ENCODE data around the gene ACADVL.
"Not testable (repeated sequence)": the region's sequence is repeated elsewhere in the genome, so short reads cannot be mapped to it uniquely, and the experiment has no call there.

The ACADVL gene

DNA sequence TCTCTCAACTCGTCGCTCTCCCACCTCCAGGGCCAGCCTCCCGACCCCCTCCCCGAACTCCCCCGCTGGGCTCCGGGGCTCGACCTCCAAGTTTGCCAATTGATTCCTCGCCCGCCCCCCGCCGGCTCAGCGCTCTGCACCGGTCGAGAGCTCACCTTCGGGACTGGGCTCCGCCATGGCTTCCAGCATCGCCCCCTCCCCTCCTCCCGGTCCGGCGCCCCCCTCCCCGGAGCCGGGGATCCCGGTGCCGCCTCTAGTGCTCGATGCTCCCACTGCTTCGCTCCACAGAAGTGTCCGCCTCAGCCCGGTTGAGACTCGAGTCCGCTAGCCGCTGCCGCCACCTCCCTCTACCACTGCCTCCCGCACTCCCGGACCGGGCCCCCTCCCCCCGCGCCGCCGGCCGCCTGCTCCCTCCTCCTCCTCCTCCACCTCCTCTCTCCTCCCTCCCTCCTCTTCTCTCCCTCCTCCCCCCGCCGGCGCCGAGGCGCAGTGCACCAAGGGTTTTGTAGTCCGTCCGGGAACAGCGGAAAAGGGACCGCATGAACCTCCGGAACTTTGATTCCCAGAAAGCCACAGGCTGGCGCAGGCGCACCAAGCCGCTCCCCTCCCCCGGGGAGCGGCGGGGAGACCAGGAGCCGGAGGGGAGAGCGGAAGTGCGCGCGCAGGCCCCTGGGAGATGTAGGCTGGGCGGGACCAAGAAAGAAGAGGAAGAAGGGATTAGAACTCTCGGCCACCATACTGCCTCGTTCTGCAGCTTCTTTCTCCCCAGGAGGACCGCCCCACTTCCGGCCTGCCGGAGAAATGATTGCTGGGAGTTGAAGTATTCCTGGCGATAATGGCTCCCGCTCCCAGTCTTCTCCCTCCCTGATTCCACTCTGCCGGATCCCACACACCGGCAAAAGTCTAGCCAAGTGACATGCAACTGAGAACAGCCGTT, 19.6 kb downstream of the ACADVL start, which contains the start of gene PHF23:
PHF23 (minus strand) TSS at position 367 of the 937 bp plus-strand sequence; CDS start at position 189, 178 bp downstream.
- no peaks in the 10 kb centered on the region for H3K9me3 ChIP-seq (ENCODE audit: low read depth, low read length)
- peak within 1 kb of the TSS; percentile 95 for H3K4me3 ChIP-seq
- H3K27ac ChIP-seq, result peak within 1 kb of the TSS; percentile 95
- H3K9ac ChIP-seq (ENCODE audit: insufficient read length), result peak within 1 kb of the TSS; percentile 95
- H3K36me3 ChIP-seq (ENCODE audit: insufficient read depth, low read length), result peaks cover 49% of the 10 kb centered on the region
- peak; percentile 82 for DNase-seq (ENCODE audit: low read depth, low spot score)
- TF ChIP-seq POLR2AphosphoS5 (IDR thresholded peaks at IDR 0.05; ENCODE audit: borderline replicate concordance, low read depth, low read length) (peak; percentile 47; the same call in 1 of the 2 replicates), FOXP2 (optimal IDR thresholded peaks at IDR 0.05; ENCODE audit: control extremely low read depth, extremely low read length, insufficient read depth) (no peak)

DNA sequence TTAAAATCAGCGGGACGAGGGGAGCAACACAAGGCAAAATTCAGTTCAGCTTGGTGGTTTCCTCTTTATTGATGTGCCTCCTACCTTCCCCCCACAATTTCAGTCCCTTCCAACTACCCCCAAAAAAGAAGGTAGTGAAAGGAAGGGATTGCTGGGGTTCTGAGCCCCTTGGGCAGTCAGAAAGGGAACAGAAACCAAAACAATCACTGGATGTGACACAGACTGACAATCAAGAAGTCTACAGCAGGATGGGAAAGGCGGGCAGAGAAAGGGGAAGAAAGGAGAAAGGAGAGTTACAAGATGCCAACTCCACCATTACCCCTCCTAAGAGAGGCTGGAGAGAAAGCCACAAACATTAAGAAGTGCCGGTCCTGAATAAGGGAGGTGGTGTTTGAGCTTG, 20.6 kb downstream of the ACADVL start:
- Histone ChIP-seq H3K9ac (ENCODE audit: insufficient read length) (peak overlapping the region; percentile 75), H3K4me3 (peak overlapping the region; percentile 83)

DNA sequence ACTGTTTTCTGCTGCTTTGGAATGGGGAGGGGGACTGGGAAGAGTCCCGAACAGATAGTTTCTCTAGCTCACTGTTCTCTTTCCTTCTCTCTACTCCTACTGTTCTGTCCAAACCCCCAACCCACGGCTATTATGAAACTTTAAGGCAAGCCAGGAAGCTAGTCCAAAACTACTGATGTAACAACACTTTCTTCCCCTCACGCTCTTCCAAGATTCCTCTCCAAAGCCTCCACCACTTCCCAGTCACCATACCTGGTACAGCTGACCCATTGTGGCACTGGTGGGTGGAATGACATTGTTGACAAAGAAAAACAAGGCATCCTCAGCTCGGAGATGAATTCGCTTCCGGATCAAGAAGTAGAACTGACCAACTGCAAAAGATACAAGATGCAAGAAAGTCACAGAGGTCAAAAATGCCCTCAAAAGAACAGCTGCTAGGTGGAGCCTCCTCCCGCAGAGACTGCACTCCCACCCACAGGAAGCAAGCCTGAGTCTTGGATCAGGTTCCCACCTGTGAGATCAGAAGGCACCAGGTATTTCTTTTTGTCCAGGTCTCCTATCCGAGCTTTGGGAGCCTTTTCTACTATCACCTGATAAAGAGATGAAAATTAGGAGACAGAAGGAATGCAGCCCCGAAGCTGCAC, 21.5 kb downstream of the ACADVL start:
- H3K9me3 ChIP-seq (ENCODE audit: low read depth, low read length), result no peaks in the 10 kb centered on the region
- peaks cover 44% of the 10 kb centered on the region for H3K36me3 ChIP-seq (ENCODE audit: insufficient read depth, low read length)
- no peak for DNase-seq (ENCODE audit: low read depth, low spot score)
- TF ChIP-seq POLR2AphosphoS5 (IDR thresholded peaks at IDR 0.05; ENCODE audit: borderline replicate concordance, low read depth, low read length) (no peak), EZH2 (IDR thresholded peaks at IDR 0.05) (no peak), FOXP2 (optimal IDR thresholded peaks at IDR 0.05; ENCODE audit: control extremely low read depth, extremely low read length, insufficient read depth) (no peak)
- peak overlapping the region; percentile 83 for H3K4me3 ChIP-seq
- peak overlapping the region; percentile 44; the same call in 1 of the 2 replicates for H3K27ac ChIP-seq
- H3K9ac ChIP-seq (ENCODE audit: insufficient read length), result peak overlapping the region; percentile 96

More for the DNA sequence above, 20.6 kb downstream of the ACADVL start:
- DNase-seq (ENCODE audit: low read depth, low spot score), result no peak
- TF ChIP-seq POLR2AphosphoS5 (IDR thresholded peaks at IDR 0.05; ENCODE audit: borderline replicate concordance, low read depth, low read length) (no peak), FOXP2 (optimal IDR thresholded peaks at IDR 0.05; ENCODE audit: control extremely low read depth, extremely low read length, insufficient read depth) (no peak), EZH2 (IDR thresholded peaks at IDR 0.05) (no peak)
- Histone ChIP-seq H3K9me3 (ENCODE audit: low read depth, low read length) (no peaks in the 10 kb centered on the region), H3K36me3 (ENCODE audit: insufficient read depth, low read length) (peaks cover 46% of the 10 kb centered on the region), H3K27ac (peak overlapping the region; percentile 71)

DNA sequence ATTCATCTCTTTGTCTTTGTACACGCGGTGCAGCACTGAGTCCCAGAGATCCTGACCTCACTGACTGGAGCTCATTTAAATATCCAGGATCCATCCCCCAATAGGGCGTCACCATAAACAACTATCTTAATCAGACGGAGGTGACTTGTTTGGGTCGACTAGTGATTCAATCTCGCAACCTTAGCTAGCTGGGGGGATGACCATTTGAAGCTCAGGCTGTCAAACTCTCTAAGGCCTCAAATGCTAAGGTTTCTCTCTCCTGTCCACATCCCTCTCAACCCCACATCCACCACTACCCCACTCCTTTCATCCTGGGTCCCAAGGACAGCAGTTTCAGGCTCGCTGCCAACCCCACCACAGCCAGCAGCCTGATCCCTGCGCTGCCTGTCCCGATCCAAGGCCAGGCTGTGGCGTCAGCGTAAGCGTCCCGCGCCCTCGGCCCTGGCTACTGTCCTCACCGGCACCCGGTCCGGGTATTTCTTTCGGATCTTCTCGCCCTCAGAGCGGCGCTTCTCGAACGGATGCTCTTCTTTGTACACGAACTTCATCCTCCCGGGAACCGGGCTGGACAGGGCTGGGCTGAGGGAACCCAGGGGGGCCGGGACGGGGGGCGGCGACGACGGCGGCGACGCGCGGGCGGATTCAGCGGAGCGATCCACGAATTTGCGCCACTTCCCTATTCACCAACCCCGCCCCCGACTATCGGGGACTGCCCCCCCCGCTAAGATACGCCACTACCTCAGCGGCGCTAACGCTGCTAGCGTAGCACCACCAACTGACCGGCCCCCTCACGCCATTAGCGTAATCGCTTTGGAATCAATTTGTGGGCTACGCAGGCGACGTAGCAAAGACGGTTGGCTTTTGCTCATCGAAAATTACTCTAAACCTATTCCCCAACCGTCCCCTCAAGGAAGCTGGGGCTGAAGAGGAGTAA, 22.3 kb downstream of the ACADVL start, which contains the start of gene GABARAP:
GABARAP (minus strand) TSS at position 667 of the 934 bp plus-strand sequence; CDS start at position 548, 119 bp downstream.
- H3K9ac ChIP-seq (ENCODE audit: insufficient read length), result peak within 1 kb of the TSS; percentile 96
- peak within 1 kb of the TSS; percentile 96 for H3K27ac ChIP-seq
- no peak for DNase-seq (ENCODE audit: low read depth, low spot score)
- H3K4me3 ChIP-seq, result peak within 1 kb of the TSS; percentile 83
- no peak for TF ChIP-seq FOXP2 (optimal IDR thresholded peaks at IDR 0.05; ENCODE audit: control extremely low read depth, extremely low read length, insufficient read depth)
- no peak for TF ChIP-seq POLR2AphosphoS5 (IDR thresholded peaks at IDR 0.05; ENCODE audit: borderline replicate concordance, low read depth, low read length)
- no peak for TF ChIP-seq EZH2 (IDR thresholded peaks at IDR 0.05)
- H3K9me3 ChIP-seq (ENCODE audit: low read depth, low read length), result no peaks in the 10 kb centered on the region
- H3K36me3 ChIP-seq (ENCODE audit: insufficient read depth, low read length), result peaks cover 44% of the 10 kb centered on the region

DNA sequence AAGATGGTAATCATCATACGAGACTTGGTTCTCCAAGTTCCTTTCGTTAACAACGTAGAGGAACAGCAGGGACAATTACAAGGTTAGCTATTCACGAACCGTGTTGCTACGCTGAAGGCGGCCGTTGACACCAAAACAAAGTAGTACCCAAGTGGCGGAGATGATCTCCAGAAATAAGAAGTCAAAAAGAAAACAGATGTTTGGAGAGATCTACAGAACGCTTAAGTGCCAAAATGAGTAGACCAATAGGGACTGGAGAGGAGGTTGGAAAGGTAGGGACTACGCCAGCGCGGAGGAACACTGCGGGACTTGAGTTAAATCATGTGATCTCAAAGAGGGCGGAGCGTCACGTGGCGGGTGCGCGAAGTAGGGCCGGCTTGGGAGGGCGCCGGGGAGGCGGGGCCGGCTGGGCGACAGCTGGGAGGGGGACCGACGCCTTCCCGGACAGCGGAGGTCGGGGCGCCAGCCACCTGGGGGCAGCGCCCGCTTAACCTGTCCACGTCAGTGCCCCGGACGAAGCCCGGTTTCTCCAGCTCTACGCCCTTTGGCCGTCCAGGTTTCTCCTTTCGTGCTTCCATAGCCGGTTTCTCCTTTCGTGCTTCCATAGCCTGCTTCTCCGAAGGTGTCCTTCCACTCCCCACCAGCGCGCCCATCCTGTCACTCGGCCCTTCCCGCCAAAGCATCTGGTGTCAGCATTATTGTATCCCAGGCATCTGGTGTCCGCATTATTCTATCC, 23.1 kb downstream of the ACADVL start:
- DNase-seq (ENCODE audit: low read depth, low spot score), result peak; percentile 82
- H3K9me3 ChIP-seq (ENCODE audit: low read depth, low read length), result no peaks in the 10 kb centered on the region
- peak overlapping the region; percentile 83 for H3K4me3 ChIP-seq
- peak overlapping the region; percentile 96 for H3K9ac ChIP-seq (ENCODE audit: insufficient read length)
- peaks cover 41% of the 10 kb centered on the region for H3K36me3 ChIP-seq (ENCODE audit: insufficient read depth, low read length)
- no peak for TF ChIP-seq EZH2 (IDR thresholded peaks at IDR 0.05)
- peak; percentile 80 for TF ChIP-seq POLR2AphosphoS5 (IDR thresholded peaks at IDR 0.05; ENCODE audit: borderline replicate concordance, low read depth, low read length)
- TF ChIP-seq FOXP2 (optimal IDR thresholded peaks at IDR 0.05; ENCODE audit: control extremely low read depth, extremely low read length, insufficient read depth), result no peak
- peak overlapping the region; percentile 96 for H3K27ac ChIP-seq

DNA sequence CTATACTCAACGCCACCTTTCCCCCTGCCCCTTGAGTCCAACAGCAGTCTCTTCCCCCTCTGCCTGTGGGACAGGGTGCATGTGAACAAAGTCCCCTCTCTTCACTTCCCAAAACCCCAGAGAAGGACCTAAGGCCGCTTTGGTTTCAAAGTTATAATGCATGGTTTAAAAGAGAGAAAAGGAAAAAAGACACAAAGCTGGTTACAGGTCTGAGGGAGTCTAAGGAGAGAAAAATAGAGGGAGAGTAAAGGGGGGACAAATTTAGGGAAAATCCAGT, 23.7 kb downstream of the ACADVL start:
- H3K9ac ChIP-seq (ENCODE audit: insufficient read length), result peak overlapping the region; percentile 96

DNA sequence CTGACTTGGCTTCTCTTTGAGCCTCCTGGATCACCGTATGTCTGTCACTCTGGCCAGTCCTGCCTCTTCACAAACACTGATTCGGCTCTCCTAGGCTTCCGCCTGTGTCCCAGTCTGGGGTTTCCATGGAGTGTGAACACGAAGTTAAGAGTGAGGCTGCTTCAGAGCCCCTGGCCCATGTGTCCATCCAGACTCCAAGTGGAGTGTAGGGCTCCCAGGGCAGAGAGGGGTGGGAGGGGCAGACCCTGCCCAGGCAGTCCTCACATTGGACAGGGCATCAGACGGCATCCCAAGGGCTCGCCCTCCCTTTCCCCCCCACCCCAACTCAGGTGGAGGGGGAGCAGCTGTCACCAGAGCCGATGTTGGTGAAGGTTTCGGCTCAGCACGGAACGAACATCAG, 24.1 kb downstream of the ACADVL start:
- peaks cover 41% of the 10 kb centered on the region for H3K36me3 ChIP-seq (ENCODE audit: insufficient read depth, low read length)
- H3K9ac ChIP-seq (ENCODE audit: insufficient read length); DNase-seq (ENCODE audit: low read depth, low spot score); H3K4me3 ChIP-seq; H3K9me3 ChIP-seq (ENCODE audit: low read depth, low read length); H3K27ac ChIP-seq: not testable (repeated sequence)

More for the DNA sequence above, 23.7 kb downstream of the ACADVL start:
- peaks cover 41% of the 10 kb centered on the region for H3K36me3 ChIP-seq (ENCODE audit: insufficient read depth, low read length)
- peak overlapping the region; percentile 83 for H3K4me3 ChIP-seq
- TF ChIP-seq POLR2AphosphoS5 (IDR thresholded peaks at IDR 0.05; ENCODE audit: borderline replicate concordance, low read depth, low read length), result no peak
- no peak for TF ChIP-seq EZH2 (IDR thresholded peaks at IDR 0.05)
- TF ChIP-seq FOXP2 (optimal IDR thresholded peaks at IDR 0.05; ENCODE audit: control extremely low read depth, extremely low read length, insufficient read depth), result no peak
- peak overlapping the region; percentile 73 for H3K27ac ChIP-seq
- no peak for DNase-seq (ENCODE audit: low read depth, low spot score)
- no peaks in the 10 kb centered on the region for H3K9me3 ChIP-seq (ENCODE audit: low read depth, low read length)
